ENCODE measurements around the gene TAF11L12.
"Not testable (repeated sequence)": the region's sequence is repeated elsewhere in the genome, so short reads cannot be mapped to it uniquely, and the experiment has no call there.

GRCh38 chr5:17603880-17604279 is 6.3 kb upstream of the TAF11L12 start, which contains the start of gene TAF11L11:
- not testable (repeated sequence) for TF ChIP-seq POLR2A (IDR thresholded peaks at IDR 0.05; ENCODE audit: control extremely low read depth in 1 of 2, low read depth in 2 of 2, low read length in 2 of 2); RNF2 (IDR thresholded peaks at IDR 0.05; ENCODE audit: borderline replicate concordance, low read depth, low read length, missing control alignments, poor library complexity, severe bottlenecking); CTCF (IDR thresholded peaks at IDR 0.05; ENCODE audit: control extremely low read depth in 1 of 3, insufficient read depth in 1 of 3, low read depth in 1 of 3, low read length in 3 of 3); EZH2 (IDR thresholded peaks at IDR 0.05; ENCODE audit: low read depth, low read length, severe bottlenecking); CHD2 (IDR thresholded peaks at IDR 0.05; ENCODE audit: low read length); PHF8 (conservative IDR thresholded peaks at IDR 0.05; ENCODE audit: low read depth, low read length)

Data from H1 (cell line).